IMR-90 (cell line): ENCODE measurements around the gene SPZ1.

Experiments used
- BHLHE40 ChIP-seq: fragments of 150-350 bp; IDR thresholded peaks from 2 replicates; pipeline ENCODE4 v1.6.1; 2016; ENCODE audit warnings: mild to moderate bottlenecking, low read depth, low read length
- CEBPB ChIP-seq: IDR thresholded peaks from 2 replicates; pipeline ENCODE4 v1.6.1; 2012; ENCODE audit warnings: low read depth, low read length, improper control_type of control experiment
- CHD1 ChIP-seq: IDR thresholded peaks from 2 replicates; pipeline ENCODE4 v1.6.1; 2012; ENCODE audit warnings: low read depth, low read length, improper control_type of control experiment
- CTCF ChIP-seq: conservative IDR thresholded peaks from 2 replicates; pipeline ENCODE4 v1.5.1; 2012; ENCODE audit warnings: mild to moderate bottlenecking, low read depth, low read length, improper control_type of control experiment
- FOS ChIP-seq: fragments of 150-350 bp; IDR thresholded peaks from 2 replicates; pipeline ENCODE4 v1.6.1; 2016; ENCODE audit warnings: low read depth, low read length
- MAFK ChIP-seq: IDR thresholded peaks from 2 replicates; pipeline ENCODE4 v1.6.1; 2012; ENCODE audit warnings: low read depth, low read length, improper control_type of control experiment
- MAZ ChIP-seq: IDR thresholded peaks from 2 replicates; pipeline ENCODE4 v1.6.1; 2012; ENCODE audit warnings: low read depth, mild to moderate bottlenecking, low read length, improper control_type of control experiment, moderate library complexity, borderline replicate concordance
- POLR2A ChIP-seq: IDR thresholded peaks from 2 replicates; pipeline ENCODE4 v1.6.1; 2012; ENCODE audit warnings: mild to moderate bottlenecking, low read depth, low read length
- RAD21 ChIP-seq: IDR thresholded peaks from 2 replicates; pipeline ENCODE4 v1.6.1; 2012; ENCODE audit warnings: low read length, improper control_type of control experiment
- RCOR1 ChIP-seq: IDR thresholded peaks from 2 replicates; pipeline ENCODE4 v1.6.1; 2012; ENCODE audit warnings: mild to moderate bottlenecking, low read length, improper control_type of control experiment; ENCODE audit not compliant: insufficient replicate concordance
- RFX5 ChIP-seq: IDR thresholded peaks from 2 replicates; pipeline ENCODE4 v1.8.0; 2012; ENCODE audit warnings: low read depth, mild to moderate bottlenecking, low read length, moderate library complexity
- SMC3 ChIP-seq: fragments of 150-350 bp; IDR thresholded peaks from 2 replicates; pipeline ENCODE4 v1.6.1; 2016; ENCODE audit warnings: low read depth, mild to moderate bottlenecking, antibody characterized with exemption, low read length, moderate library complexity
- USF2 ChIP-seq: fragments of 150-350 bp; IDR thresholded peaks from 2 replicates; pipeline ENCODE4 v1.6.1; 2017; ENCODE audit warnings: mild to moderate bottlenecking, antibody characterized with exemption, low read length, low read depth

GRCh38 chr5:80319702-80320101 lies at the start of gene SPZ1:
- TF ChIP-seq CTCF (no peak), MAFK (no peak), POLR2A (no peak), RAD21 (no peak), USF2 (no peak), SMC3 (no peak), BHLHE40 (no peak), CHD1 (no peak), CEBPB (no peak), MAZ (no peak), FOS (no peak), RCOR1 (no peak), RFX5 (no peak)
